ENCODE measurements around the gene ENTPD6. TPM values are rescaled to one million over a fixed set of nuclear protein-coding genes. Genes with fewer than 3 reads are reported as not detected.
A peak's percentile ranks its signal among the peaks of the same experiment; 100 is the strongest.

The ENTPD6 gene
- total RNA-seq, 1 donor: 50.7 TPM

DNA sequence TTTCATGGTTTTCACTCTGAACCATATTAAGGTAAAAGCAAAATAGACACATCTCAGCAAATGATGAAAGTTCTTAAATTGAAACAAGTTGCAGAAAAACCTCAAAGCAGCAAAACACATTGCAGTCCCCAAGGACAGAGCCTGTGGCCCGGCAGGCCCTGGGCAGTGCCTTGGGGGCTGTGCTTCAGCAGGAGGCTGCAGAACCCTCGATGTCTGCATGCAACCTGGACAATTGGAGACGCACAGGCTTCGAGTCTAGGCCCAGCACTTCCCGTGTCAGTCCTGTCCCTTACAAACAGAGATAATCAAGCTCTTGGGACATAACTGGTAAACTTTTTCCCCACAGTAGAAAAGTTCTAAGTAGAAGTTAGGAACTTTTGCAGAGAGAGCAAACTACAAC is 61.6 kb downstream of the ENTPD6 start:
- Histone ChIP-seq H3K79me2 (ENCODE audit: insufficient read depth, low read length) (peaks cover 84% of the 10 kb centered on the region), H3K27me3 (ENCODE audit: insufficient read depth, low read length) (no peaks in the 10 kb centered on the region), H3K4me2 (ENCODE audit: insufficient read depth, low read length) (no peak overlapping the region), H2AFZ (ENCODE audit: low read length) (no peak overlapping the region), H3K4me3 (ENCODE audit: insufficient read depth, low read length) (no peak overlapping the region), H3K4me1 (ENCODE audit: insufficient read depth, low read length) (peaks cover 24% of the 10 kb centered on the region), H4K20me1 (ENCODE audit: insufficient read depth, low read length) (peaks cover 57% of the 10 kb centered on the region), H3K36me3 (ENCODE audit: insufficient read depth, low read length) (peaks cover 31% of the 10 kb centered on the region), H3K9me3 (ENCODE audit: low read depth, low read length) (no peaks in the 10 kb centered on the region), H3K27ac (ENCODE audit: low read depth, low read length) (no peak overlapping the region)
- TF ChIP-seq, protein P1, sequence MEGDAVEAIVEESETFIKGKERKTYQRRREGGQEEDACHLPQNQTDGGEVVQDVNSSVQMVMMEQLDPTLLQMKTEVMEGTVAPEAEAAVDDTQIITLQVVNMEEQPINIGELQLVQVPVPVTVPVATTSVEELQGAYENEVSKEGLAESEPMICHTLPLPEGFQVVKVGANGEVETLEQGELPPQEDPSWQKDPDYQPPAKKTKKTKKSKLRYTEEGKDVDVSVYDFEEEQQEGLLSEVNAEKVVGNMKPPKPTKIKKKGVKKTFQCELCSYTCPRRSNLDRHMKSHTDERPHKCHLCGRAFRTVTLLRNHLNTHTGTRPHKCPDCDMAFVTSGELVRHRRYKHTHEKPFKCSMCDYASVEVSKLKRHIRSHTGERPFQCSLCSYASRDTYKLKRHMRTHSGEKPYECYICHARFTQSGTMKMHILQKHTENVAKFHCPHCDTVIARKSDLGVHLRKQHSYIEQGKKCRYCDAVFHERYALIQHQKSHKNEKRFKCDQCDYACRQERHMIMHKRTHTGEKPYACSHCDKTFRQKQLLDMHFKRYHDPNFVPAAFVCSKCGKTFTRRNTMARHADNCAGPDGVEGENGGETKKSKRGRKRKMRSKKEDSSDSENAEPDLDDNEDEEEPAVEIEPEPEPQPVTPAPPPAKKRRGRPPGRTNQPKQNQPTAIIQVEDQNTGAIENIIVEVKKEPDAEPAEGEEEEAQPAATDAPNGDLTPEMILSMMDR (IDR thresholded peaks at IDR 0.05; ENCODE audit: extremely low read depth, low read depth, low read length): no peak
- DNase-seq (ENCODE audit: insufficient read length, low spot score, missing footprints): no peak

DNA sequence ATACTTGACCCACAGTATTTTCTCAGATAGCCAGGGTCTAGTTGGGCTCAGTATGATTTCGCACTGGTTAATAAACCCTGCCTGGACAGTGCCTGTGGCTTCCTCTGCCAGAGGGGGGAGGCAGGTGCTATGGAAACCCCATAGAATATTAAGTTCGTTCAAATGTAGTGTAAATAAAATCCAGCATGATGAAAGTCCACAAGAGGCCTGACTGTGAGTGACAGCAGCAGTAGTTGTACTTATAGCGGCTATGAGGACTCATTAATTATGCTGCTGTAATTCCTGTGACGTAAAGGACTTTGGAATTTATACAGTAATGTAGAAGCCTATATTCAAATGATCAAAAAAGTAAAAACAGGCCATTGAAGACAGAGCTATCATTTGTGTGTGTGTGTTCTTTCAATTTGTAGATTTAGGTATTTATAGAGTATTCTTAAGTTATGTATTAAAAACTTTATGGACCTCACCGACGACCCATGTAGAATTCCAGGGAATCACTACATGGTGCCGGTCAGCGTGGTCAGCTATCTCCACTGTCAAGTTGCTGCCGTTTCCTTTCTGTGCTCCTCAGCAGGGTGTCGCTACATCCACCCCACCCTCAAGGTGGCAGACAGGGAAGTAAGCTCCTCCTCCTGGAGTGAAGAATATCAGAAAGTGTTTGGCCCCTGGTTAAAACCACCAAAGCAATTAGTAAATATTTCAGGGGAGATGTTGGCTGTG is 62.4 kb downstream of the ENTPD6 start:
- Histone ChIP-seq H2AFZ (ENCODE audit: low read length) (no peak overlapping the region), H3K4me2 (ENCODE audit: insufficient read depth, low read length) (no peak overlapping the region), H3K79me2 (ENCODE audit: insufficient read depth, low read length) (peaks cover 76% of the 10 kb centered on the region), H3K36me3 (ENCODE audit: insufficient read depth, low read length) (peaks cover 31% of the 10 kb centered on the region), H3K9me3 (ENCODE audit: low read depth, low read length) (no peaks in the 10 kb centered on the region), H4K20me1 (ENCODE audit: insufficient read depth, low read length) (peaks cover 49% of the 10 kb centered on the region), H3K4me3 (ENCODE audit: insufficient read depth, low read length) (no peak overlapping the region), H3K27ac (ENCODE audit: low read depth, low read length) (no peak overlapping the region), H3K27me3 (ENCODE audit: insufficient read depth, low read length) (no peaks in the 10 kb centered on the region), H3K4me1 (ENCODE audit: insufficient read depth, low read length) (peaks cover 23% of the 10 kb centered on the region)
- TF ChIP-seq, protein P1 (IDR thresholded peaks at IDR 0.05; ENCODE audit: extremely low read depth, low read depth, low read length): no peak
- no peak for DNase-seq (ENCODE audit: insufficient read length, low spot score, missing footprints)

DNA sequence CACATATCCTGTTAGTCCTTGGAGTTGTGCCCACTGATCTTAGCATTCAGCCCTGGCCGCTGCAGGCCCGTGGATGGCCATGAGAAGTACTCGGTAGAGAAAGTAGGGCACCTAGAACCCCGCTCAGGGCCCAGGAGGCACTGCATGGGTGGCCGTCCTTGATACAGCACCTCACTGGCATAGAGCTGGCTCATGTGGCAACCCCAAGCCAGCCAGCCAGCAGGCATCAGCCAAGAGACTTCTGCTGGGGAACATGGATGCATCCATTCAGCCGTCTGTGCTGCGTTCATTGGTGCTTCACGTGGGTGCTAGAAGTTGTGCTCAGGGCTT is 62.9 kb downstream of the ENTPD6 start:
- Histone ChIP-seq H3K9me3 (ENCODE audit: low read depth, low read length) (no peaks in the 10 kb centered on the region), H3K27ac (ENCODE audit: low read depth, low read length) (no peak overlapping the region), H3K4me3 (ENCODE audit: insufficient read depth, low read length) (no peak overlapping the region), H3K4me1 (ENCODE audit: insufficient read depth, low read length) (peaks cover 21% of the 10 kb centered on the region), H3K27me3 (ENCODE audit: insufficient read depth, low read length) (no peaks in the 10 kb centered on the region), H4K20me1 (ENCODE audit: insufficient read depth, low read length) (peaks cover 48% of the 10 kb centered on the region), H2AFZ (ENCODE audit: low read length) (no peak overlapping the region), H3K79me2 (ENCODE audit: insufficient read depth, low read length) (peaks cover 72% of the 10 kb centered on the region), H3K36me3 (ENCODE audit: insufficient read depth, low read length) (peaks cover 31% of the 10 kb centered on the region), H3K4me2 (ENCODE audit: insufficient read depth, low read length) (no peak overlapping the region)
- TF ChIP-seq, protein P1 (IDR thresholded peaks at IDR 0.05; ENCODE audit: extremely low read depth, low read depth, low read length): no peak
- no peak for DNase-seq (ENCODE audit: insufficient read length, low spot score, missing footprints)

DNA sequence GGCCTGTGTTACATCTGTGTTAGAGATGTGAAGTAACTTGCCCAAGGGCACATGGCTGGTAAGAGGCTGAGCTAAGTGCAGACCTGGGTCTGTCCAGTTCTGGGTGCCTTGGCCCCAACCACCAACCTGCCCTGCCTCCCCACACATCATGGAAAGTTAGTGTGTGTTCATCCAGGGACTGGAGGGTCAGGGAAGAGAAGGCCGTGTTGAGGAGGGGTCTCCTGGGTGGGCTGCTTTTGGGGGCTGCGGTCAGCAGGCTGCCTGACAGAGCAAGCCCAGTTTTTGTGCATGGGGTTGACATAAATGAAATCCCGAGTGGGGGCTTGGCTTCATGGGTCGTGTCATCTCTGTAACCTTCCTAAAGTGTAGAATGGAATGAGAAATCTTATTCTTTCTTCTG is 63.3 kb downstream of the ENTPD6 start:
- Histone ChIP-seq H3K27me3 (ENCODE audit: insufficient read depth, low read length) (no peaks in the 10 kb centered on the region), H3K27ac (ENCODE audit: low read depth, low read length) (no peak overlapping the region), H3K4me1 (ENCODE audit: insufficient read depth, low read length) (peaks cover 18% of the 10 kb centered on the region), H4K20me1 (ENCODE audit: insufficient read depth, low read length) (peaks cover 48% of the 10 kb centered on the region), H3K4me2 (ENCODE audit: insufficient read depth, low read length) (no peak overlapping the region), H3K79me2 (ENCODE audit: insufficient read depth, low read length) (peaks cover 68% of the 10 kb centered on the region), H3K4me3 (ENCODE audit: insufficient read depth, low read length) (no peak overlapping the region), H3K36me3 (ENCODE audit: insufficient read depth, low read length) (peaks cover 31% of the 10 kb centered on the region), H3K9me3 (ENCODE audit: low read depth, low read length) (no peaks in the 10 kb centered on the region), H2AFZ (ENCODE audit: low read length) (no peak overlapping the region)
- peak; percentile 41 for DNase-seq (ENCODE audit: insufficient read length, low spot score, missing footprints)
- TF ChIP-seq, protein P1 (IDR thresholded peaks at IDR 0.05; ENCODE audit: extremely low read depth, low read depth, low read length): no peak

Data from osteoblast (primary cell).